GM19324 (cell line): Measurements from ENCODE around the gene CCSER1.
"Not testable (repeated sequence)": the region's sequence is repeated elsewhere in the genome, so short reads cannot be mapped to it uniquely, and the experiment has no call there.

Experiments
- ATAC-seq: cut with Tn5 transposase; IDR thresholded peaks from one replicate; pipeline ENCODE4 v1.9.1; 2021; ENCODE audit warnings: mild to moderate bottlenecking, moderate library complexity; ENCODE audit not compliant: unreplicated experiment, low FRiP score

CCSER1 gene

DNA sequence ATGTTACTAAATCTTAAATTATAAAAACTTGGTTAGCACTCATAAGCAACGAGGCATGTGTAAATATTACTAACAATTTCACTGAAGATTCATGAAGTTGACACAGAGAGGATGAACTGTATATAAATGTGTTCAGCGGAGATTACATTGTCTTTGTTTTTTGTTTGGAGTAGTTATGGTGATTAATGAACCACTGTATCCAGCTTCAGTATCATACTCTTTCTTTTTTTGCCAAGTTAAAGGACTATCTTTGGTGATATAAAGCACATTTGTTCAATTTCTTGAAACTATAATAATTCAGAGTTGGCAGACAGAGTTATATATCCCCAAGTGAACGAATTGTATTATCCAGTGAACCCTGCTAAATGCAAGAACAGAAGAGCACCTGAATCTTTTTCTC is 497.6 kb downstream of the CCSER1 start:
- ATAC-seq: no peak

DNA sequence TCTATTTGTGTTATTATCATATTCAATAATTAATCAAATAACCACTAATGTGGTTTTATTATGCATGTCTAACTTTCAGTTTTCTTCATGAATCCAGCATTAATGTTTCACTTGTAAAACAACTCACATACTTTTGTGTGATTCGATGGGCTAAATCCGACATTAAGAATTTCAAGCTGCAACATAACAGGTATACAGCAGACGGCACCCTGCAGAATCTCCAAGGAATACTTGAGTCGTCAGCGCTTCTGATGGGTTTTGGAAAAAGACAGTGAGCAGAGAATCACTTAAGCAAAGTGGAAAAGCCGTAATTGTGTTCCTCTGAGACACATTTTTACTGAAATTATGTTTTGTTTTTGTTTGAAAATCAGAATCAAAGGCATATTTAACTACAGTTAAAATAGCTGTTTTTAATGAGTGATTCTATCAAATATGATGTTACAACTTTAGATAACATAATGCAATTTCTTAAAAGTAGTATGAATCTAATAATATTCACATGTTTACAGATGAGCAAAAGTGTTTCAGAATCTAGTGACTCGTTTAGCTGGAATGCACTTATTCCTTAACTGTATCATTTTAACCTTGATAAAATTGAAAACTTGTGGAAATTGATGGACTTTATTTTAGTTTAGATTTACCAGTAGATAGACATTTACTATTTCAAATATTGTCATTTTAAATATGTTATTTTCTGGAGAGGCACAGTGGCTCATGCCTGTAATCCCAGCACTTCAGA is 514.8 kb downstream of the CCSER1 start:
- ATAC-seq: no peak

DNA sequence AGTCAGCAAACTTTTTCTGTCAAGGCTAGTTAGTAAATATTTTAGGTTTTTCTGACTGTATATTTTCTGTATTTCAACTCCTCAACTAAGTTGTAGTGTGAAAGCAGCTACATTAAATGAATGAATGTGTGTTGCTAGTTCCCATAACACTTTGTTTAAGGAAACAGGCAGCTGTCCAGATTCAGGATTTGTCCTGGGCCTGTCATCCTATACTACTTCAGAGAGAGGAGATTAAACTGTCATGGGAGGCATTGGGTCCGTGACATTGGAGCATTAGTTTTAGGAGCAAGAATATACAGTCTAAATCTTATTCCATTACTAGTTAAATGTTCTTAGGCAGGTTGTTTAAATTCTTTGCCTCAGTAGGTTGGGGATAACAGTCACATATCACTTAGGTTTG is 516.0 kb downstream of the CCSER1 start:
- no peak for ATAC-seq

DNA sequence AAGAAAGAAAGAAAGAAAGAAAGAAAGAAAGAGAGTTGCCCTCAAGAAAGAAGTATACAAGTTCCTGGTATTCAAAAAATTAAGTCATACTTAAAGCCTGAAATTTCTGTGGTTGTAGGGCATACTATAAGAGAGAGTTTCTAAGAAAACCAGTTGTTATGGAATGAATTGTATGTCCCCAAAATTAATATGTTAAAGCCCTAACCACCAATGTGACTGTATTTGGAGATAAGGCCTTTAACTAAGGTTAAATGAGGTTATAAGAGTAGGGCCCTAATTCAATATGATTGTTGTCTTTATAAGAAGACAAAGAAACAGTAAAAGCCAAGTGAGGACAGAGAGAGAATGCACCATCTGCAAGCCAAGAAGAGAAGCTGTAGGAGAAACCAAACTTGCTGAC is 521.1 kb downstream of the CCSER1 start:
- ATAC-seq: no peak

GRCh38 chr4:90648791-90649190 is 521.6 kb downstream of the CCSER1 start:
- no peak for ATAC-seq

GRCh38 chr4:90660672-90661071 is 533.5 kb downstream of the CCSER1 start:
- no peak for ATAC-seq

DNA sequence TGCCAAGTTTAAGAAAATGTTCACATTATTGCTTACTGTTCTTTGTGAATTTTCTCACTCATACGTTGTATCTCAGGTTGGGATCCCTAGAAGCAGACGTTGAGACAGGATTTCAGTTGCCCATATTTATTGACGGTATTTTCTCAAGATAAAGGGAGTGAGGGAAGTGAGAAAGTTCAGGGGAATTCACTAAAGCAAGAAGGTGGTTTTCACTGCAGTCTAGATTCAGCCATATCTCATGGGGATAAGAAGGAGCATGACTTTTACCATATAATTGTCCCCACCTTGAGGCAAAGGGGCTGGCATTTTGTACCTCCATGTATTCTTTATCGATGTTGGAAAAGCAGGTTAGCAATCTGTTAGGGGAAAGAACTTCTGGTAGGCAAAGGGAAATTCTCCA is 543.0 kb downstream of the CCSER1 start:
- no peak for ATAC-seq

DNA sequence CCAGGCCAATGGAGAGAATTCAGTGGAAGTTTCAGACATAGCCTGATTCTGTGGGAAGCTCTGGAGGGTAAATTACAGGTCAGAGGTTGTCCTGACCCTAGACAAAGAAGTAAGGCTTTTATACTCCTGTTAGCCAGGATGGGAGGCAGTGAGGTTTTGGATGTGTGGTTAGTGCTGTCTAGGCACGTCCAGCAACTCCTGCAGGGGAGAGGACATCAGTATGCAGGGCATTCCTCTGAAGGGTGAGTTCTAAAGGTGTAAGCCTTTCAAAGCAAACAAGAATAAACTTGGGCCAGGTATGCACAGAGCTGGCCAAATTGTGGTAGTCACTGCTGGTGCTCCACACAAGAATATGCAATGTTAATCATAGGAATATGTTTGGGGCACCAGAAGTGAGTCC is 562.5 kb downstream of the CCSER1 start:
- ATAC-seq: no peak

- ATAC-seq: no peak
These were observed 568.2 kb downstream of the CCSER1 start for GRCh38 chr4:90695411-90695810.

- ATAC-seq: not testable (repeated sequence)
These were observed 578.3 kb downstream of the CCSER1 start for GRCh38 chr4:90705501-90705900.

- ATAC-seq: no peak
These were observed 588.0 kb downstream of the CCSER1 start for GRCh38 chr4:90715242-90715641.

GRCh38 chr4:90718931-90719330 is 591.7 kb downstream of the CCSER1 start:
- no peak for ATAC-seq

GRCh38 chr4:90727938-90728337 is 600.7 kb downstream of the CCSER1 start:
- no peak for ATAC-seq

- no peak for ATAC-seq
These were observed 603.6 kb downstream of the CCSER1 start for GRCh38 chr4:90730752-90731151.

GRCh38 chr4:90733211-90733610 is 606.0 kb downstream of the CCSER1 start:
- no peak for ATAC-seq

DNA sequence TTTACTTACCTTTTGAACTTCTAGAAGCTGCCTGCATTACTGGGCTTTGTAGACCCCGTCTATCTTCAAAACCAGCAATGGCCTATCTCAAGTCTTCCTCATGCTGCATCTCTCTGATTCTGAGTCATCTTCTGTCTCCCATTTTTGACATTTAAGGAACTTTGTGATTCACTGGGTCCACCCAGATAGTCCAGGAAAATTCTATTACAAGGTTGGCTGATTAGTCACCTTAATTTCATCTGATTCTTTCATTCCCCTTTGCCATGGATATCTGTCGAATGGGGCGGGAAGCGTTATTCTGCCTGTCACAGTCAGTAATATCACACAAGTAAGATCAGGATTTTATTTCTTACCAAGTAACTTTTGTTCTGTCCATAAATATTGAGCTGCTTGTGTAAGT is 618.0 kb downstream of the CCSER1 start:
- no peak for ATAC-seq

DNA sequence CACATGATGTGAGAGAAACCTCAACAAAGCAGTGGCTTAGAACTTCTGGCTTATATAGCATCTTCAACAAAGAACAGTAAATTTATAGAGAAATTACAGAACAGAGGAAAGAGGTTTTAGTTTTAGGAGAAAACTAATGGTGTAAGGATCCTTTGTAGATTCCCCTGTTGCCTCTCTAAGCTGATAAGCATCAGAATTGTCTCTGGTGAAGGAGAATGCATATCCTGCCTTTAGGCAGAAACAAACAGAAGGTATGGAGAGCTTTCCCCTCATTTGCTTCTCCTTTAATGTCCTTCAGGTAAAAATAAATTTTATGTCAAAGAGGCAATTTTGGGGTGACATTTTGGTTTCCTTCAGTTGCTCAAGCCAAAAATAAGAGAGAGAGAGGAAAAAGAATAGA is 625.9 kb downstream of the CCSER1 start:
- no peak for ATAC-seq

DNA sequence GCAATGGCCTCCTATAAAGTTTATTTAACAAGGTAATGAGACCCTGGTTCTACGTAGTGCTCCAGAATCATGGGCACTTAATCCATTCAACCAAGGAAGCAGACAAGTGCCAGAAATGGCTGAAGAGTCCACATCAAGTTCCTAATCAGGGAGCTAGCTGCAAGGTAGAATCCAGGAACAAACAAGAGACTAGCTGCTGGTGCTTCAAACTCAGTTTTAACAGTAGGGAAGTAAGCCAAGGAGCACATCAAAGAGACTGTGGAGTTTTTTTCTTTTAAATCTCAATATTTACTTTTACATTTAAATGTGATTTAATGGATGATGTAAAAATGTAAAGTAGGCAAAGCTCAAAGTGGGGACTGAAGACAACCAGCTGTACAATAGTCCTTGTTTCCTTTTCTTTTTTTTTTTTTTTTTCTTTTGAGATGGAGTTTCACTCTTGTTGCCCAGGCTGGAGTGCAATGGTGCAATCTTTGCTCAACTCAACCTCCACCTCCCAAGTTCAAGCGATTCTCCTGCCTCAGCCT is 630.4 kb downstream of the CCSER1 start:
- ATAC-seq: no peak

DNA sequence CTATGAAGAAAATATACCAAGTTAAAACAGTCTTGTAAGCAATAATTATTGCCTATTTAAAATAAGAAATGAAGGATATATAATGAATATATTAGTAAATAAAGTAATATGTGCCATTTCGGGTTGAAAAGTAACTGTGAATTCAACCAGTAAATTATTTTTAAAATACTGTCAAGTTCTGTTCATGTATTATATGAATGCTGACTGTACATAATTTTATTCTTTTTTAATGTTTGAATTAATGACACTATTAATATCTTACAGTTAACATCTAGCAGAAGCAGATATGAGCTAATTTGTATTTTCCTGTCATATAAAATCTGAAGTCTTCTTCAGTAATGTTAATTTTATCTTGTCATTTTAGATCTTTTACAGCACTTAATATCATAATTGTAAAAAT is 632.9 kb downstream of the CCSER1 start:
- no peak for ATAC-seq

- ATAC-seq: no peak
These were observed 639.6 kb downstream of the CCSER1 start for GRCh38 chr4:90766837-90767236.

GRCh38 chr4:90769251-90769650 is 642.1 kb downstream of the CCSER1 start:
- no peak for ATAC-seq

DNA sequence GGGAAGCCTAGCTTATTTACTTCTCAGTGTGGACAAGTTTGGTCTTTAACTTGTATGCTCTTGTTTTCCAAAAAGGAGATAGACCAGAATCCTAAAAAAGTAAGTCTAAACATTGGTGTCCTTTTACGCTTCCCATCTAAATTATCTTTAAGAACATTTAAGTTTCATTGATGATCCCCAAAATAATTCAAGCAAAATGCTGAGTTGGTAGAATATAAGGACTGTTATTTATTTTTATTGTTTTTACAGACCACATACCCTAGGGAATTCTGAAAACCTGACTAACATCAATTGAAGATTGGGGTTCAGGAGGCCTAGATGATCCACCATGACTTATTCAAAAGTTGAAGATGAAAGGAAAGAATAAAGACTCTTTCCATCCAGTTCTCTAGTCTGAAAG is 653.0 kb downstream of the CCSER1 start:
- ATAC-seq: no peak

- ATAC-seq: no peak
These were observed 659.4 kb downstream of the CCSER1 start for GRCh38 chr4:90786602-90787001.
